ENCODE results near the gene RAB42. TPM values are rescaled to one million over a fixed set of nuclear protein-coding genes. Genes with fewer than 3 reads are reported as not detected.
A peak's percentile ranks its signal among the peaks of the same experiment; 100 is the strongest.

The RAB42 gene
- total RNA-seq, 1 donor = 3.9 TPM

GRCh38 chr1:28577052-28577678 is 14.9 kb upstream of the RAB42 start:
- TF ChIP-seq CTCF (IDR thresholded peaks at IDR 0.05; ENCODE audit: insufficient read depth, low read depth, low read length) = no peak
- DNase-seq (ENCODE audit: low read depth) = no peak
- no peak overlapping the region for H3K4me3 ChIP-seq (ENCODE audit: low read depth, low read length)

GRCh38 chr1:28577738-28578536 is 14.1 kb upstream of the RAB42 start:
- DNase-seq (ENCODE audit: low read depth) = no peak

GRCh38 chr1:28578696-28579218 is 13.3 kb upstream of the RAB42 start:
- no peak for DNase-seq (ENCODE audit: low read depth)
- no peak overlapping the region for H3K4me3 ChIP-seq (ENCODE audit: low read depth, low read length)
- no peak for TF ChIP-seq CTCF (IDR thresholded peaks at IDR 0.05; ENCODE audit: insufficient read depth, low read depth, low read length)

More at GRCh38 chr1:28577738-28578536, 14.1 kb upstream of the RAB42 start:
- TF ChIP-seq CTCF (IDR thresholded peaks at IDR 0.05; ENCODE audit: insufficient read depth, low read depth, low read length) = no peak
- H3K4me3 ChIP-seq (ENCODE audit: low read depth, low read length) = no peak overlapping the region

GRCh38 chr1:28579401-28579800 is 12.7 kb upstream of the RAB42 start:
- DNase-seq (ENCODE audit: low read depth) = no peak
- TF ChIP-seq CTCF (IDR thresholded peaks at IDR 0.05; ENCODE audit: insufficient read depth, low read depth, low read length) = no peak
- peak overlapping the region; percentile 97 for H3K4me3 ChIP-seq (ENCODE audit: low read depth, low read length)

- peak; percentile 34 for DNase-seq (ENCODE audit: low read depth)
- no peak for TF ChIP-seq CTCF (IDR thresholded peaks at IDR 0.05; ENCODE audit: insufficient read depth, low read depth, low read length)
These were observed 11.1 kb upstream of the RAB42 start for GRCh38 chr1:28580722-28581530.

GRCh38 chr1:28581531-28582247 is 10.4 kb upstream of the RAB42 start:
- peak; percentile 97 for DNase-seq (ENCODE audit: low read depth)
- peak overlapping the region; percentile 97 for H3K4me3 ChIP-seq (ENCODE audit: low read depth, low read length)
- no peak for TF ChIP-seq CTCF (IDR thresholded peaks at IDR 0.05; ENCODE audit: insufficient read depth, low read depth, low read length)

More at GRCh38 chr1:28580722-28581530, 11.1 kb upstream of the RAB42 start:
- peak overlapping the region; percentile 97 for H3K4me3 ChIP-seq (ENCODE audit: low read depth, low read length)
